Tibial nerve (tissue), 4 donors: ENCODE measurements around the gene TBL1X. TPM values are rescaled to one million over a fixed set of nuclear protein-coding genes. Genes with fewer than 3 reads are reported as not detected.
A peak's percentile ranks its signal among the peaks of the same experiment; 100 is the strongest.

Experiments used
- DNase-seq, 2 donors: peaks; one replicate each; pipeline ENCODE4 v3.0.0-alpha.2; 2019; ENCODE audit warnings: low spot score in 2 of 2
- H3K27ac ChIP-seq, 4 donors: fragments of 200-600 bp; sonication (generic) in 3 of 4; one replicate each; pipeline ENCODE4 v1.5.1; 2017 to 2019; ENCODE audit warnings: mild to moderate bottlenecking in 1 of 4
- H3K27me3 ChIP-seq, 2 donors: fragments of 200-600 bp; sonication (generic) in 1 of 2; one replicate each; pipeline versions ENCODE4 v1.5.1 to v1.6.0; 2017 to 2019
- H3K36me3 ChIP-seq, 3 donors: fragments of 200-600 bp; sonication (generic); one replicate each; pipeline ENCODE4 v1.5.1; 2018 to 2019
- H3K4me1 ChIP-seq, 4 donors: fragments of 200-600 bp; sonication (generic) in 3 of 4; one replicate each; pipeline ENCODE4 v1.5.1; 2017 to 2019
- H3K4me3 ChIP-seq, 4 donors: fragments of 200-600 bp; sonication (generic) in 3 of 4; one replicate each; pipeline ENCODE4 v1.5.1; 2017 to 2019; ENCODE audit warnings: mild to moderate bottlenecking in 1 of 4, moderate library complexity in 1 of 4
- H3K9me3 ChIP-seq, 4 donors: fragments of 200-600 bp; sonication (generic) in 3 of 4; one replicate each; pipeline ENCODE4 v1.5.1; 2017 to 2019
- EP300 ChIP-seq, 2 donors: sonication (generic); formaldehyde crosslinking; IDR thresholded peaks; one replicate each; pipeline ENCODE4 v1.6.1; 2017; ENCODE audit warnings: antibody characterized with exemption in 2 of 2, mild to moderate bottlenecking in 1 of 2
- POLR2A ChIP-seq, 2 donors: fragments of 450-650 bp; IDR thresholded peaks; one replicate each; pipeline ENCODE4 v1.6.1; 2017; ENCODE audit warnings: antibody characterized with exemption in 2 of 2, mild to moderate bottlenecking in 2 of 2, moderate library complexity in 2 of 2
- WGBS, 2 donors: methylation state at CpG; one replicate each; pipeline ENCODE4 v1.1.5; 2018; 5-methylcytosine and 5-hydroxymethylcytosine counted together
- total RNA-seq, 4 donors: library from RNA; depleted of rRNA; stranded (reverse); fragments of >200 nt; gene quantifications; one replicate each; pipeline ENCODE4 v1.1.0, GENCODE V29; 2016
- TF ChIP-seq, protein P1 (sequence below), 5 experiments: fragments of 200-600 bp in 3 of 5; fragments of 450-650 bp in 2 of 5; sonication (generic) in 3 of 5; IDR thresholded peaks; one replicate each; pipeline ENCODE4 v1.5.1; 2016 to 2019; ENCODE audit warnings: antibody characterized with exemption in 5 of 5, mild to moderate bottlenecking in 3 of 5, moderate library complexity in 2 of 5

TBL1X gene
- total RNA-seq, 4 donors from 2014 or later, result 12.2 to 25.2 (median 19.5) TPM

DNA sequence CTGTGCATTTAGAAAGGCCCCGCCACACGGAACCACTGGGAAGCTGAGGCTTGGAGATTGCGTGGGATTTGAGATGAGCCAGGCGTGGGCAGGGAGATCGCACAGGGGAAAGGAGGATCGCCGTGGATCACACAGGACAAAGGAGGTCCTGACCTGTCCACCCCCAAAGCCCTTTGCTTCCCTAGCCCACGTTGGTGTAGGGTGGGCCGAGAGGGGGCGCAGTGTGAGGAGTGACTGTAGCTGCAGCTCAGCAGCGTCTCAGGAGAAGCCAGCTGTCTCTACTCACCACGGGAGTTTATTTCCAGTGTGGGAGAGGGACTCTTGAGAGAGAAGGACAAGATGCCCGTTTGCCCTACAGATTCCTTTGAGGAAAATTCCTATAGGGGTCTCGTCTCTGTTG is 62.1 kb downstream of the TBL1X start:
- no peak overlapping the region for H3K4me3 ChIP-seq
- TF ChIP-seq EP300 (IDR thresholded peaks at IDR 0.05) (no peak), POLR2A (IDR thresholded peaks at IDR 0.05) (no peak)
- TF ChIP-seq, protein P1, sequence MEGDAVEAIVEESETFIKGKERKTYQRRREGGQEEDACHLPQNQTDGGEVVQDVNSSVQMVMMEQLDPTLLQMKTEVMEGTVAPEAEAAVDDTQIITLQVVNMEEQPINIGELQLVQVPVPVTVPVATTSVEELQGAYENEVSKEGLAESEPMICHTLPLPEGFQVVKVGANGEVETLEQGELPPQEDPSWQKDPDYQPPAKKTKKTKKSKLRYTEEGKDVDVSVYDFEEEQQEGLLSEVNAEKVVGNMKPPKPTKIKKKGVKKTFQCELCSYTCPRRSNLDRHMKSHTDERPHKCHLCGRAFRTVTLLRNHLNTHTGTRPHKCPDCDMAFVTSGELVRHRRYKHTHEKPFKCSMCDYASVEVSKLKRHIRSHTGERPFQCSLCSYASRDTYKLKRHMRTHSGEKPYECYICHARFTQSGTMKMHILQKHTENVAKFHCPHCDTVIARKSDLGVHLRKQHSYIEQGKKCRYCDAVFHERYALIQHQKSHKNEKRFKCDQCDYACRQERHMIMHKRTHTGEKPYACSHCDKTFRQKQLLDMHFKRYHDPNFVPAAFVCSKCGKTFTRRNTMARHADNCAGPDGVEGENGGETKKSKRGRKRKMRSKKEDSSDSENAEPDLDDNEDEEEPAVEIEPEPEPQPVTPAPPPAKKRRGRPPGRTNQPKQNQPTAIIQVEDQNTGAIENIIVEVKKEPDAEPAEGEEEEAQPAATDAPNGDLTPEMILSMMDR (IDR thresholded peaks at IDR 0.05), result no peak
- no peak for DNase-seq
- no peak overlapping the region for H3K27ac ChIP-seq
- peaks cover 0 to 13% (median 0%) of the 10 kb centered on the region in 4 donors for H3K4me1 ChIP-seq
- H3K36me3 ChIP-seq, result no peaks in the 10 kb centered on the region
- 54 to 76% methylated on average over 7 to 14 of the region's 14 CpGs for whole genome bisulfite sequencing, 2 donors
- no peaks in the 10 kb centered on the region for H3K27me3 ChIP-seq
- no peaks in the 10 kb centered on the region for H3K9me3 ChIP-seq

DNA sequence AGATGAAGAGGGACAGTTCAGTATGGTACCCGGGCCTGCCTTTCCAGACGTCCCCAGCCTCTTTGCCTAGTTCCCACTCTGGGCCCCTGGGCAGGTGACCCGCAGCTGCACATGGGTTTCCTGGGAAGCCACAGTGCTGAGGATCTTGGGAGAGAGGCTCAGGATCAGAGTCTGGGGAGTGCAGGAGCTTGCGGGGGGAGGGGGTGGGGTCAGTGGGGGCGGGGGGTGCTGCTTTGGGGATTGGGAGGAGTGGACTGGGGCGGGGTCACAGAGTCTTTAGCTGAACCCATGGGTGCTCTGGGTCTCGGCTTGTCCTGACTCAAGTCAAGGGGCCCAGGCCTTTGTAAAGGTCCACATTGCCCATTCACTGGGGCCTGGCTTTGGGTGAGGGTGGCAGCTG is 63.6 kb downstream of the TBL1X start:
- H3K27me3 ChIP-seq, result no peaks in the 10 kb centered on the region
- no peaks in the 10 kb centered on the region for H3K36me3 ChIP-seq
- TF ChIP-seq POLR2A (IDR thresholded peaks at IDR 0.05), result no peak
- TF ChIP-seq, protein P1 (IDR thresholded peaks at IDR 0.05), result no peak
- TF ChIP-seq EP300 (IDR thresholded peaks at IDR 0.05), result no peak
- peaks cover 0 to 13% (median 0%) of the 10 kb centered on the region in 4 donors for H3K4me1 ChIP-seq
- no peaks in the 10 kb centered on the region for H3K9me3 ChIP-seq
- 77 to 83% methylated on average over 3 to 5 of the region's 7 CpGs for WGBS, 2 donors
- DNase-seq, result no peak
- no peak overlapping the region for H3K27ac ChIP-seq
- no peak overlapping the region for H3K4me3 ChIP-seq

DNA sequence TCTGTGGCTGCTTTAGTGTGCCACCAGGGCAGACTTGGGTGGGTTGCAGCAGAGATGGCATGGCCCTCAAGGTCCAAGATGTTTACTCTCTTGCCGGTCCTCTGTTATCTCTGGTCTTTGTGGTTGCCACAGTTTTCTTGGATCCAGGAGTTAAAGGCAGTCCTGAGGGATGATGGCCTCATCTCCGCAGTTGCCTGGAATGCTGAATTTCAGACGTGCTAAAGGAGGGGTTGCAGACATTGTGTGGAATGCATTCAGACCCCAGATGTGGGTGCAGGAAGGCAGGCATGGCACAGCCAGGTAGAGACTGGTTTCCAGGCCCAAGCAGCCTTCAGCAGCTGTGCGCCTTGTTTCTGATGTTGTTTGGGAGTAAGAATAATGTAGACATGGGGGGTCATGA is 64.4 kb downstream of the TBL1X start:
- TF ChIP-seq POLR2A (IDR thresholded peaks at IDR 0.05), result no peak
- no peak for TF ChIP-seq EP300 (IDR thresholded peaks at IDR 0.05)
- TF ChIP-seq, protein P1 (IDR thresholded peaks at IDR 0.05), result no peak
- Histone ChIP-seq H3K27me3 (no peaks in the 10 kb centered on the region), H3K4me3 (no peak overlapping the region), H3K36me3 (no peaks in the 10 kb centered on the region), H3K27ac (no peak overlapping the region), H3K9me3 (no peaks in the 10 kb centered on the region), H3K4me1 (peaks cover 0 to 13% (median 0%) of the 10 kb centered on the region in 4 donors)
- WGBS, 2 donors, result 62 to 77% methylated on average over 4 of the region's 4 CpGs
- DNase-seq, result no peak

DNA sequence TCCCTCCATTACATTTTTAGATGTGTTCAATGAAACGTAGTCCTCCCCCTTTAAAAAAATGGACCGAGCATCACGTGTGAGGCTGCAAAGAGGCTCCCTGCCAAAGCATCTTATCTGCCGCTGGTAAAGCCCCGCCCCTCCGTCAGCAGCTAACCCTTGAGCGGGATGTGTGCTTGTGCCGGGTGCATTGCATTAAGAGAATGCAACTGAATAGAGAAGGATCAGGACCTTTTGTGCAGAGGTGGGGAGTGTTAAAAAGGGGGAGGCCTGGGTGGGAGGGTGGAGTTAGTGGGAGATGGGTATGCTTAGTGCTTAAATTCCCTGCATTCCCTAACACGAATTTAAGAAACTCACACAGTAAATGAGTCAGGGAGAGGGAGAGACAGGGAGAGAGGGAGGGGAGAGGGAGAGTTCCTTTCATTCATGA is 66.0 kb downstream of the TBL1X start:
- TF ChIP-seq POLR2A (IDR thresholded peaks at IDR 0.05), result no peak
- TF ChIP-seq, protein P1 (IDR thresholded peaks at IDR 0.05), result no peak
- Histone ChIP-seq H3K36me3 (no peaks in the 10 kb centered on the region), H3K27ac (no peak overlapping the region), H3K4me3 (no peak overlapping the region), H3K4me1 (peaks cover 0 to 26% (median 0%) of the 10 kb centered on the region in 4 donors), H3K27me3 (no peaks in the 10 kb centered on the region), H3K9me3 (no peaks in the 10 kb centered on the region)
- 0 to 3% methylated on average over 9 of the region's 9 CpGs for WGBS, 2 donors
- DNase-seq, result peak; percentile 24 to 38

DNA sequence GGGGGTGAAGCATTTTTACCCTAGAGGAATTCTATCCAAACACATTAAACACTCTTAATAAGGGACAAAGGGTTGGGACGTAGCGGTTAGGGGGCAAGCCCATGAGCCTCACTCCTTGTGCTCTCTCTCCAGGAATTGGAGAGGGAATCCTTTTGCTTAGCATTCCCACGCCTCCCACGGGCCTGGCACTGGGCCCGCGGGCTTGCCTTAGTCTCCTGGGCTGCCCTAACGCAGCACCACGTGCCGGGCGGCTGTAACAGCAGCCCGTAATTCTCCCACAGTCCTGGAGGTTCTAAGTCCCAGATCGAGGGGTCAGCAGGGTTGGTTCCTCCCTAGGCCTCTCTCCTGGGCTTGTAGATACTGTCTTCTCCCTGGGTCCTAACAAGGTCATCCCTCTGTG is 67.5 kb downstream of the TBL1X start:
- no peaks in the 10 kb centered on the region for H3K27me3 ChIP-seq
- 41 to 45% methylated on average over 9 to 12 of the region's 12 CpGs for WGBS, 2 donors
- peaks cover 0 to 21% (median 0%) of the 10 kb centered on the region in 4 donors for H3K4me1 ChIP-seq
- H3K27ac ChIP-seq, result no peak overlapping the region
- DNase-seq, result no peak
- TF ChIP-seq POLR2A (IDR thresholded peaks at IDR 0.05) (no peak), EP300 (IDR thresholded peaks at IDR 0.05) (no peak)
- TF ChIP-seq, protein P1 (IDR thresholded peaks at IDR 0.05), result no peak
- no peak overlapping the region for H3K4me3 ChIP-seq
- H3K36me3 ChIP-seq, result no peaks in the 10 kb centered on the region
- no peaks in the 10 kb centered on the region for H3K9me3 ChIP-seq
